LNCaP clone FGC (cell line): ENCODE data around the gene MYMX.

Experiments
- DNase-seq: peaks from one replicate; pipeline ENCODE4 v3.0.0-alpha.2; 2011; ENCODE audit warnings: low read depth
- H3K4me3 ChIP-seq: 2 replicates; pipeline ENCODE4 v1.5.1; 2011; ENCODE audit warnings: mild to moderate bottlenecking, low read depth, low read length, control low read depth
- TF ChIP-seq, protein P1 (sequence below): IDR thresholded peaks from 2 replicates; pipeline ENCODE4 v1.5.1; 2012; ENCODE audit warnings: mild to moderate bottlenecking; ENCODE audit not compliant: control insufficient read depth, insufficient read depth; ENCODE audit errors: extremely low read depth

Gene MYMX

GRCh38 chr6:44258325-44258863, 41.7 kb downstream of the MYMX start:
- no peak for DNase-seq
- TF ChIP-seq, protein P1, sequence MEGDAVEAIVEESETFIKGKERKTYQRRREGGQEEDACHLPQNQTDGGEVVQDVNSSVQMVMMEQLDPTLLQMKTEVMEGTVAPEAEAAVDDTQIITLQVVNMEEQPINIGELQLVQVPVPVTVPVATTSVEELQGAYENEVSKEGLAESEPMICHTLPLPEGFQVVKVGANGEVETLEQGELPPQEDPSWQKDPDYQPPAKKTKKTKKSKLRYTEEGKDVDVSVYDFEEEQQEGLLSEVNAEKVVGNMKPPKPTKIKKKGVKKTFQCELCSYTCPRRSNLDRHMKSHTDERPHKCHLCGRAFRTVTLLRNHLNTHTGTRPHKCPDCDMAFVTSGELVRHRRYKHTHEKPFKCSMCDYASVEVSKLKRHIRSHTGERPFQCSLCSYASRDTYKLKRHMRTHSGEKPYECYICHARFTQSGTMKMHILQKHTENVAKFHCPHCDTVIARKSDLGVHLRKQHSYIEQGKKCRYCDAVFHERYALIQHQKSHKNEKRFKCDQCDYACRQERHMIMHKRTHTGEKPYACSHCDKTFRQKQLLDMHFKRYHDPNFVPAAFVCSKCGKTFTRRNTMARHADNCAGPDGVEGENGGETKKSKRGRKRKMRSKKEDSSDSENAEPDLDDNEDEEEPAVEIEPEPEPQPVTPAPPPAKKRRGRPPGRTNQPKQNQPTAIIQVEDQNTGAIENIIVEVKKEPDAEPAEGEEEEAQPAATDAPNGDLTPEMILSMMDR: no peak

DNA sequence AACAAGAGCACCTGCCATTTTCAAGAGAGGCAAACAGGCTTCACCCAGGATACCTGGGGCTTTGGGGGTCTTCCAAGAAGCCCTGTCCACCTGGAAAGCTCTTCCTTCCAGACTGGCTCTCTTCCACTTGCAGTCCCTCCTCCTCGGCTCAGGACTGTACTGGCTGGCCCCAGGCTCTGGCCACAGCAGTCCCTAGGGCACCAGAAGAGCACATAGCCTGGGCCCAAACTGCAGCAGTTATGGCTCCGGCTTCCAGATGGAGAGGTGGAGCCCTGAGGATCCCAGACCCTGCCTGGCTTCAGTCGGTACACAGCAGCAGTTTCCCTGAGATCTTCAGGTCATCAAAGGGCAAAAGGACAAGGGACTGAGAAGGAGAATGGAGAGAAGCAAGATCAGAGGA, 42.2 kb downstream of the MYMX start:
- no peak for DNase-seq
- no peak overlapping the region for H3K4me3 ChIP-seq
- TF ChIP-seq, protein P1: no peak

More at GRCh38 chr6:44258325-44258863, 41.7 kb downstream of the MYMX start:
- no peak overlapping the region; the same call in 1 of the 2 replicates for H3K4me3 ChIP-seq

- DNase-seq: no peak
- TF ChIP-seq, protein P1: no peak
- H3K4me3 ChIP-seq: no peak overlapping the region
Observed at GRCh38 chr6:44260011-44260410, 43.3 kb downstream of the MYMX start.

- H3K4me3 ChIP-seq: no peak overlapping the region
- no peak for DNase-seq
- TF ChIP-seq, protein P1: no peak
Observed at GRCh38 chr6:44260451-44261297, 43.9 kb downstream of the MYMX start.

- no peak for DNase-seq
- no peak overlapping the region for H3K4me3 ChIP-seq
- TF ChIP-seq, protein P1: no peak
Observed at GRCh38 chr6:44261581-44261980, 44.9 kb downstream of the MYMX start.

- no peak overlapping the region for H3K4me3 ChIP-seq
- DNase-seq: no peak
Observed at GRCh38 chr6:44262467-44263353, 46.0 kb downstream of the MYMX start.

More at GRCh38 chr6:44262467-44263353, 46.0 kb downstream of the MYMX start:
- TF ChIP-seq, protein P1: no peak
